Measurements from ENCODE around the gene CMTM3. TPM values are rescaled to one million over a fixed set of nuclear protein-coding genes. Genes with fewer than 3 reads are reported as not detected.

The CMTM3 gene
- total RNA-seq, 1 experiment from 2014 or later = 12.8 TPM

DNA sequence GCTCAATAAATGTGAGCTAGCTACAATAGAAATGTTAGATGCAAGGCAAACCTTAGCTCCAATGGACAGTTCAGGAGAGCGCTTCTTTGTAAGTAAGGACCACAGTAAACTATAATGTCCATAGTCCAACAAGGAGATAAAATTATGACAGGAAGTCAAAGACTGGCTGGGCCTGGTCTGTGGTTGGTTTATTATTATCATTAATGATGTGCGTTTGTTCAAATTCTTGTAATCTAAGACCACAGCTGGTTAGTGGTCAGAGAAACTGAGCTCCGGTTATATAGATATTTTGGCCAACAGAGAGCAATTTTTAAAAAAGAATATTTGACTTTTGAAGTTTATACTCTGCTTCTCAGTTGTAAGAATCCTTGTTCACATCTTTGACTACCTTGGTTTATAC, 30.0 kb upstream of the CMTM3 start:
- Histone ChIP-seq H3K27ac (ENCODE audit: low read depth, low read length) (no peak overlapping the region), H3K36me3 (ENCODE audit: control insufficient read depth in 1 of 2, insufficient read depth in 2 of 2, low read length in 2 of 2) (no peaks in the 10 kb centered on the region), H3K9me3 (ENCODE audit: control insufficient read depth in 1 of 2, insufficient read depth in 1 of 2, low read depth in 1 of 2, low read length in 2 of 2) (no peaks in the 10 kb centered on the region), H3K79me2 (ENCODE audit: insufficient read depth, low read length) (no peaks in the 10 kb centered on the region), H3K27me3 (ENCODE audit: insufficient read depth, low read length) (no peaks in the 10 kb centered on the region), H3K4me1 (ENCODE audit: control insufficient read depth in 1 of 2, insufficient read depth in 2 of 2, low read length in 2 of 2) (peaks cover 0 to 9% of the 10 kb centered on the region in 2 experiments; a peak in 3 of 4 replicates), H3K9ac (ENCODE audit: low read length) (no peak overlapping the region), H3K9me2 (ENCODE audit: insufficient read depth) (no peaks in the 10 kb centered on the region), H3K4me3 (replicated peaks in 1 of 2; ENCODE audit: low read depth in 1 of 2, low read length in 2 of 2) (no peak overlapping the region), H4K20me1 (ENCODE audit: insufficient read depth) (no peaks in the 10 kb centered on the region), H3K4me2 (ENCODE audit: low read length) (no peak overlapping the region), H2AFZ (ENCODE audit: low read depth, low read length, poor library complexity, severe bottlenecking) (no peak overlapping the region)
- intact Hi-C loops (cut with micrococcal nuclease) = no loop called here
- CTCF ChIA-PET = no interaction called here
- ATAC-seq (no peak), DNase-seq (ENCODE audit: low read depth, low spot score) (no peak)
- no TSS peak for BruUV-seq (replicated peaks)
- POLR2A ChIA-PET = no interaction called here
- no peak for TF ChIP-seq YY1 (IDR thresholded peaks at IDR 0.05; ENCODE audit: extremely low read depth, insufficient replicate concordance, low read depth, low read length)
- TF ChIP-seq, protein P1, sequence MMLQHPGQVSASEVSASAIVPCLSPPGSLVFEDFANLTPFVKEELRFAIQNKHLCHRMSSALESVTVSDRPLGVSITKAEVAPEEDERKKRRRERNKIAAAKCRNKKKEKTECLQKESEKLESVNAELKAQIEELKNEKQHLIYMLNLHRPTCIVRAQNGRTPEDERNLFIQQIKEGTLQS (IDR thresholded peaks at IDR 0.05) = no peak
- TF ChIP-seq FOSL1 (IDR thresholded peaks at IDR 0.05; ENCODE audit: low read depth) = no peak
- TF ChIP-seq SP1 (IDR thresholded peaks at IDR 0.05; ENCODE audit: low read depth) = no peak
- TF ChIP-seq ZNF274 (IDR thresholded peaks at IDR 0.05; ENCODE audit: low read depth, low read length) = no peak
- no peak for TF ChIP-seq EZH2 (IDR thresholded peaks at IDR 0.05)
- TF ChIP-seq RAD21 (IDR thresholded peaks at IDR 0.05; ENCODE audit: low read depth) = no peak
- RAD21 ChIA-PET (ENCODE audit: low non-redundant PET in 1 of 2, low total read pairs in 2 of 2, uncharacterized antibody in 2 of 2, unreplicated experiment in 2 of 2) = no interaction called here

DNA sequence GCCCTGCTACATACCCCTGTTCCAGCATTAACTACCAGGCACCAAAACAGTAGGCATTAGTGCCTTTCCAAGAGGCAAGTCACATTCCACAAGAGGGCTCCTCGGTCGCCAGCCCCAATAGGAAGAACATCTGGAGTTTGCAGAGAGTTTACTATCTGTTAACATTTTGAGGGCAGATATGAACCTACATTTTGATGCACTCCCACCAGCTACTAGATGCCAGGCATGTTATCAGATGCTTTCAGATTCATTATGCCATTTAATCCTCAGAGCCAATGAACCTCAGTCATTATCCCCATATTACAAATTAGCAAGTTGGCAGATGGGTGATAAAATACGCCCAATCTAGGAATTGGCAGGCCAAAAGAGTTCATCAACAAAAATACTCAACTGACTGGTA, 29.4 kb upstream of the CMTM3 start:
- intact Hi-C loops (cut with micrococcal nuclease) = no loop called here
- POLR2A ChIA-PET = no interaction called here
- H3K4me2 ChIP-seq (ENCODE audit: low read length) = no peak overlapping the region

More for the DNA sequence above, 29.4 kb upstream of the CMTM3 start:
- TF ChIP-seq SIN3A (IDR thresholded peaks at IDR 0.05; ENCODE audit: low read depth) (no peak), YY1 (IDR thresholded peaks at IDR 0.05; ENCODE audit: extremely low read depth, insufficient replicate concordance, low read depth, low read length) (no peak), CEBPB (IDR thresholded peaks at IDR 0.05; ENCODE audit: low read depth) (no peak), JUND (IDR thresholded peaks at IDR 0.05) (no peak), FOSL1 (IDR thresholded peaks at IDR 0.05; ENCODE audit: low read depth) (no peak), ELF1 (IDR thresholded peaks at IDR 0.05; ENCODE audit: borderline replicate concordance, low read depth) (no peak), EZH2phosphoT487 (IDR thresholded peaks at IDR 0.05; ENCODE audit: borderline replicate concordance) (no peak), POLR2A (IDR thresholded peaks at IDR 0.05; ENCODE audit: borderline replicate concordance, extremely low read depth, insufficient read depth, insufficient read length) (no peak), CBX3 (IDR thresholded peaks at IDR 0.05; ENCODE audit: low read depth) (no peak), ZFX (IDR thresholded peaks at IDR 0.05) (no peak), RAD21 (IDR thresholded peaks at IDR 0.05; ENCODE audit: low read depth) (no peak)
- TF ChIP-seq, protein P2, sequence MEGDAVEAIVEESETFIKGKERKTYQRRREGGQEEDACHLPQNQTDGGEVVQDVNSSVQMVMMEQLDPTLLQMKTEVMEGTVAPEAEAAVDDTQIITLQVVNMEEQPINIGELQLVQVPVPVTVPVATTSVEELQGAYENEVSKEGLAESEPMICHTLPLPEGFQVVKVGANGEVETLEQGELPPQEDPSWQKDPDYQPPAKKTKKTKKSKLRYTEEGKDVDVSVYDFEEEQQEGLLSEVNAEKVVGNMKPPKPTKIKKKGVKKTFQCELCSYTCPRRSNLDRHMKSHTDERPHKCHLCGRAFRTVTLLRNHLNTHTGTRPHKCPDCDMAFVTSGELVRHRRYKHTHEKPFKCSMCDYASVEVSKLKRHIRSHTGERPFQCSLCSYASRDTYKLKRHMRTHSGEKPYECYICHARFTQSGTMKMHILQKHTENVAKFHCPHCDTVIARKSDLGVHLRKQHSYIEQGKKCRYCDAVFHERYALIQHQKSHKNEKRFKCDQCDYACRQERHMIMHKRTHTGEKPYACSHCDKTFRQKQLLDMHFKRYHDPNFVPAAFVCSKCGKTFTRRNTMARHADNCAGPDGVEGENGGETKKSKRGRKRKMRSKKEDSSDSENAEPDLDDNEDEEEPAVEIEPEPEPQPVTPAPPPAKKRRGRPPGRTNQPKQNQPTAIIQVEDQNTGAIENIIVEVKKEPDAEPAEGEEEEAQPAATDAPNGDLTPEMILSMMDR (IDR thresholded peaks at IDR 0.05 in 2 of 3, conservative IDR thresholded peaks at IDR 0.05 in 1 of 3; ENCODE audit: borderline replicate concordance in 1 of 3, insufficient read depth in 1 of 3, low read depth in 2 of 3, low read length in 2 of 3) = no peak
- TF ChIP-seq, protein P3, sequence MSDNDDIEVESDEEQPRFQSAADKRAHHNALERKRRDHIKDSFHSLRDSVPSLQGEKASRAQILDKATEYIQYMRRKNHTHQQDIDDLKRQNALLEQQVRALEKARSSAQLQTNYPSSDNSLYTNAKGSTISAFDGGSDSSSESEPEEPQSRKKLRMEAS (IDR thresholded peaks at IDR 0.05) = no peak
- TF ChIP-seq, protein P1 (IDR thresholded peaks at IDR 0.05) = no peak
- TF ChIP-seq, protein P4, sequence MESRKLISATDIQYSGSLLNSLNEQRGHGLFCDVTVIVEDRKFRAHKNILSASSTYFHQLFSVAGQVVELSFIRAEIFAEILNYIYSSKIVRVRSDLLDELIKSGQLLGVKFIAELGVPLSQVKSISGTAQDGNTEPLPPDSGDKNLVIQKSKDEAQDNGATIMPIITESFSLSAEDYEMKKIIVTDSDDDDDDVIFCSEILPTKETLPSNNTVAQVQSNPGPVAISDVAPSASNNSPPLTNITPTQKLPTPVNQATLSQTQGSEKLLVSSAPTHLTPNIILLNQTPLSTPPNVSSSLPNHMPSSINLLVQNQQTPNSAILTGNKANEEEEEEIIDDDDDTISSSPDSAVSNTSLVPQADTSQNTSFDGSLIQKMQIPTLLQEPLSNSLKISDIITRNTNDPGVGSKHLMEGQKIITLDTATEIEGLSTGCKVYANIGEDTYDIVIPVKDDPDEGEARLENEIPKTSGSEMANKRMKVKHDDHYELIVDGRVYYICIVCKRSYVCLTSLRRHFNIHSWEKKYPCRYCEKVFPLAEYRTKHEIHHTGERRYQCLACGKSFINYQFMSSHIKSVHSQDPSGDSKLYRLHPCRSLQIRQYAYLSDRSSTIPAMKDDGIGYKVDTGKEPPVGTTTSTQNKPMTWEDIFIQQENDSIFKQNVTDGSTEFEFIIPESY (IDR thresholded peaks at IDR 0.05; ENCODE audit: extremely low read depth, insufficient replicate concordance, low read length) = no peak
- H3K27ac ChIP-seq (ENCODE audit: low read depth, low read length) = no peak overlapping the region
- no peak for ATAC-seq
- no peak overlapping the region for H3K4me3 ChIP-seq (replicated peaks in 1 of 2; ENCODE audit: low read depth in 1 of 2, low read length in 2 of 2)
- no peaks in the 10 kb centered on the region for H3K9me3 ChIP-seq (ENCODE audit: control insufficient read depth in 1 of 2, insufficient read depth in 1 of 2, low read depth in 1 of 2, low read length in 2 of 2)
- no peaks in the 10 kb centered on the region for H3K36me3 ChIP-seq (ENCODE audit: control insufficient read depth in 1 of 2, insufficient read depth in 2 of 2, low read length in 2 of 2)
- H3K27me3 ChIP-seq (ENCODE audit: insufficient read depth, low read length) = no peaks in the 10 kb centered on the region
- no peak for DNase-seq (ENCODE audit: low read depth, low spot score)
- RAD21 ChIA-PET (ENCODE audit: low non-redundant PET in 1 of 2, low total read pairs in 2 of 2, uncharacterized antibody in 2 of 2, unreplicated experiment in 2 of 2) = no interaction called here
- H3K9me2 ChIP-seq (ENCODE audit: insufficient read depth) = no peaks in the 10 kb centered on the region
- H3K4me1 ChIP-seq (ENCODE audit: control insufficient read depth in 1 of 2, insufficient read depth in 2 of 2, low read length in 2 of 2) = peaks cover 2 to 6% of the 10 kb centered on the region in 2 experiments
- CTCF ChIA-PET = interaction anchor here (1.2 kb wide), 1 partner anchor 34 kb away, joined by 4 read pairs; no protein-coding TSS in a partner anchor
- no peaks in the 10 kb centered on the region for H3K79me2 ChIP-seq (ENCODE audit: insufficient read depth, low read length)
- no peak overlapping the region for H2AFZ ChIP-seq (ENCODE audit: low read depth, low read length, poor library complexity, severe bottlenecking)
- no peaks in the 10 kb centered on the region for H4K20me1 ChIP-seq (ENCODE audit: insufficient read depth)
- no TSS peak for BruUV-seq (replicated peaks)
- H3K9ac ChIP-seq (ENCODE audit: low read length) = no peak overlapping the region

Measured in HCT116 (cell line).